COLO829 (cell line): ENCODE results near the gene KRT14.
"Not testable (repeated sequence)": the region's sequence is repeated elsewhere in the genome, so short reads cannot be mapped to it uniquely, and the experiment has no call there.

Experiments
- DNase-seq: peaks from one replicate; pipeline ENCODE4 v3.0.0; 2012; ENCODE audit warnings: low spot score

The KRT14 gene

GRCh38 chr17:41622340-41623183, 35.9 kb upstream of the KRT14 start:
- DNase-seq = not testable (repeated sequence)

- no peak for DNase-seq
Observed at GRCh38 chr17:41621916-41622315, 35.2 kb upstream of the KRT14 start.

- not testable (repeated sequence) for DNase-seq
Observed at GRCh38 chr17:41621435-41621817, 34.7 kb upstream of the KRT14 start.

- no peak for DNase-seq
Observed at GRCh38 chr17:41620583-41621434, 34.1 kb upstream of the KRT14 start.

GRCh38 chr17:41619927-41620582, 33.4 kb upstream of the KRT14 start:
- DNase-seq = not testable (repeated sequence)

GRCh38 chr17:41619036-41619926, 32.6 kb upstream of the KRT14 start:
- DNase-seq = no peak

- DNase-seq = no peak
Observed at GRCh38 chr17:41618341-41619035, 31.8 kb upstream of the KRT14 start.

- DNase-seq = no peak
Observed at GRCh38 chr17:41617698-41618097, 31.0 kb upstream of the KRT14 start.

- DNase-seq = no peak
Observed at GRCh38 chr17:41617136-41617535, 30.4 kb upstream of the KRT14 start.

- DNase-seq = not testable (repeated sequence)
Observed at GRCh38 chr17:41616486-41616885, 29.8 kb upstream of the KRT14 start.

GRCh38 chr17:41615454-41615853, 28.8 kb upstream of the KRT14 start:
- DNase-seq = no peak

GRCh38 chr17:41614767-41615166, 28.1 kb upstream of the KRT14 start:
- DNase-seq = not testable (repeated sequence)

GRCh38 chr17:41614098-41614497, 27.4 kb upstream of the KRT14 start:
- DNase-seq = no peak

GRCh38 chr17:41613277-41614082, 26.8 kb upstream of the KRT14 start:
- no peak for DNase-seq

GRCh38 chr17:41612376-41613160, 25.9 kb upstream of the KRT14 start, which contains the start of gene KRT16:
KRT16 (minus strand) TSS chr17:41612767; CDS start chr17:41612688, 79 bp downstream.
- DNase-seq = not testable (repeated sequence)

- DNase-seq = no peak
Observed at GRCh38 chr17:41610965-41611640, 24.4 kb upstream of the KRT14 start.

- not testable (repeated sequence) for DNase-seq
Observed at GRCh38 chr17:41610061-41610517, 23.4 kb upstream of the KRT14 start.

- not testable (repeated sequence) for DNase-seq
Observed at GRCh38 chr17:41606930-41607329, 20.2 kb upstream of the KRT14 start.
